ENCODE data around the gene FLNC. TPM values are rescaled to one million over a fixed set of nuclear protein-coding genes. Genes with fewer than 3 reads are reported as not detected.

The FLNC gene
- total and polyA plus RNA-seq, 9 of the 15 experiments (the other 6 are each of a cell fraction or from before 2014, with no cell fraction given), result 0.90 to 155 (median 28.8) TPM

DNA sequence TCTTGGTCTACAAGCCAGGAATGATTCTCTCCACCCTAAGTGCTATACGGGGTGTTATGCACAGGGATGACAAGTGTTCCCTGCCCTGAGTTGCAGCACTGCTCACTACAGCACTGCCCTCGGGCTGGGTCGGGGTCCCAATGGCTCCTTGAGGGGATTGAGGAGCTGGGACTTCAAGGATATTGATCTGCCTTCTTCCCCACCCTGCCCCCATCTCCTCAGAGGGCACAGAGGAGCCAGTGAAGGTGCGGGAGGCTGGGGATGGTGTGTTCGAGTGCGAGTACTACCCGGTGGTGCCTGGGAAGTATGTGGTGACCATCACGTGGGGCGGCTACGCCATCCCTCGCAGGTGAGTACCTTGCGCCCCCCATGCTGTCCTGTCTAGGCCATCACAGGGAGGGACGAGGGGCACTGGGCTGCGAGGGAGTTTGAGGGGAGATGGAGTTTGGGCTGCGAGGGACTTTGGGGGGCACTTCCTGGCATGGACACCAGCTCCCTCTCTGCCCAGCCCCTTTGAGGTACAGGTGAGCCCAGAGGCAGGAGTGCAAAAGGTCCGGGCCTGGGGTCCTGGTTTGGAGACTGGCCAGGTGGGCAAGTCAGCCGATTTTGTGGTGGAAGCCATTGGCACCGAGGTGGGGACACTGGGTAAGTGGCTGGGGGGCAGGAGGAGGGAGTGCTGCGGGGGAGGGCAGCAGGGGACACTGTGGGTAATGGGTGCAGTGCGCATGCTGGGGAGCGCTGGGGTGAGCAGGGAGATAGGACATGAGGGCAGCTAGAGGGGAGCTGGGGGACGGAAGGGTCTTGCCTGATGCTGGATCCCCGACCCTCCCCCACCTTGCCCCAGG lies 10.3 kb downstream of the FLNC start:
- Histone ChIP-seq H3K4me3 (no peak overlapping the region), H2AFZ (ENCODE audit: low read depth, low read length) (no peak overlapping the region), H3K4me2 (ENCODE audit: insufficient read depth, low read length) (no peak overlapping the region), H3K9me1 (ENCODE audit: control insufficient read depth, insufficient read depth, low read length) (peaks cover 10% of the 10 kb centered on the region), H3K4me1 (replicated peaks in 1 of 2; ENCODE audit: control insufficient read depth in 2 of 2, insufficient read depth in 2 of 2, low read length in 2 of 2) (peaks cover 0 to 56% of the 10 kb centered on the region in 2 experiments; a peak in 2 of 5 replicates), H3K36me3 (ENCODE audit: control insufficient read depth, insufficient read depth, low read length) (peaks cover 100% of the 10 kb centered on the region; the same call in 2 of the 3 replicates), H3K27ac (ENCODE audit: extremely low read depth, low read depth, low read length) (no peak overlapping the region), H3K79me2 (ENCODE audit: control insufficient read depth, insufficient read depth, low read length) (no peaks in the 10 kb centered on the region), H3K9ac (ENCODE audit: insufficient read depth in 1 of 2, low read depth in 2 of 2, low read length in 2 of 2) (peak overlapping the region in 1 of 2 experiments; percentile 8; a peak in 1 of 4 replicates), H4K20me1 (replicated peaks; ENCODE audit: control insufficient read depth, insufficient read depth, low read length) (peaks cover 25% of the 10 kb centered on the region), H3K9me3 (replicated peaks; ENCODE audit: control insufficient read depth, insufficient read depth, low read depth, low read length) (no peaks in the 10 kb centered on the region), H3K27me3 (ENCODE audit: control insufficient read depth in 2 of 2, insufficient read depth in 2 of 2, low read length in 2 of 2) (no peaks in the 10 kb centered on the region)
- FAIRE-seq (no peak), DNase-seq (ENCODE audit: extremely low read depth in 1 of 4, low spot score in 3 of 4) (no peak), ATAC-seq (no peak)
- intact Hi-C loops (cut with micrococcal nuclease), result no loop called here
- ChIA-PET CTCF (ENCODE audit: low intra/inter-chr PET ratio) (interaction anchor here (1.1 kb wide), 1 partner anchor 40 kb away, joined by 8 read pairs; no protein-coding TSS in a partner anchor), POLR2A (interaction anchor here (0.5 to 4.0 kb wide), 7 partner anchors 8 to 145 kb away, joined by 3 to 31 read pairs (median 3); no protein-coding TSS in a partner anchor)
- TF ChIP-seq RBFOX2 (IDR thresholded peaks at IDR 0.05; ENCODE audit: low read depth, low read length) (peak; percentile 67), ZNF766 (CRISPR knock-in tag; conservative IDR thresholded peaks at IDR 0.05) (no peak), NFATC3 (IDR thresholded peaks at IDR 0.05) (no peak), POLR2AphosphoS5 (IDR thresholded peaks at IDR 0.05; ENCODE audit: control insufficient read depth, insufficient read depth, low read depth, low read length) (peak; percentile 7; the same call in 1 of the 2 replicates), HMGN3 (IDR thresholded peaks at IDR 0.05; ENCODE audit: borderline replicate concordance, extremely low read depth, insufficient read length, low read depth, low read length) (no peak), ZNF212 (CRISPR knock-in tag; IDR thresholded peaks at IDR 0.05) (no peak), TCF7 (IDR thresholded peaks at IDR 0.05; ENCODE audit: borderline replicate concordance) (no peak), CREM (IDR thresholded peaks at IDR 0.05; ENCODE audit: low read depth) (no peak)
- TF ChIP-seq, protein P1, sequence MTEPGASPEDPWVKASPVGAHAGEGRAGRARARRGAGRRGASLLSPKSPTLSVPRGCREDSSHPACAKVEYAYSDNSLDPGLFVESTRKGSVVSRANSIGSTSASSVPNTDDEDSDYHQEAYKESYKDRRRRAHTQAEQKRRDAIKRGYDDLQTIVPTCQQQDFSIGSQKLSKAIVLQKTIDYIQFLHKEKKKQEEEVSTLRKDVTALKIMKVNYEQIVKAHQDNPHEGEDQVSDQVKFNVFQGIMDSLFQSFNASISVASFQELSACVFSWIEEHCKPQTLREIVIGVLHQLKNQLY (CRISPR knock-in tag; conservative IDR thresholded peaks at IDR 0.05), result no peak
- TF ChIP-seq, protein P2, sequence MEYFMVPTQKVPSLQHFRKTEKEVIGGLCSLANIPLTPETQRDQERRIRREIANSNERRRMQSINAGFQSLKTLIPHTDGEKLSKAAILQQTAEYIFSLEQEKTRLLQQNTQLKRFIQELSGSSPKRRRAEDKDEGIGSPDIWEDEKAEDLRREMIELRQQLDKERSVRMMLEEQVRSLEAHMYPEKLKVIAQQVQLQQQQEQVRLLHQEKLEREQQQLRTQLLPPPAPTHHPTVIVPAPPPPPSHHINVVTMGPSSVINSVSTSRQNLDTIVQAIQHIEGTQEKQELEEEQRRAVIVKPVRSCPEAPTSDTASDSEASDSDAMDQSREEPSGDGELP (CRISPR knock-in tag; IDR thresholded peaks at IDR 0.05; ENCODE audit: borderline replicate concordance), result 0 out of 2 replicates have a peak, but pooled peaks have one; percentile 7
- TF ChIP-seq, protein P3, sequence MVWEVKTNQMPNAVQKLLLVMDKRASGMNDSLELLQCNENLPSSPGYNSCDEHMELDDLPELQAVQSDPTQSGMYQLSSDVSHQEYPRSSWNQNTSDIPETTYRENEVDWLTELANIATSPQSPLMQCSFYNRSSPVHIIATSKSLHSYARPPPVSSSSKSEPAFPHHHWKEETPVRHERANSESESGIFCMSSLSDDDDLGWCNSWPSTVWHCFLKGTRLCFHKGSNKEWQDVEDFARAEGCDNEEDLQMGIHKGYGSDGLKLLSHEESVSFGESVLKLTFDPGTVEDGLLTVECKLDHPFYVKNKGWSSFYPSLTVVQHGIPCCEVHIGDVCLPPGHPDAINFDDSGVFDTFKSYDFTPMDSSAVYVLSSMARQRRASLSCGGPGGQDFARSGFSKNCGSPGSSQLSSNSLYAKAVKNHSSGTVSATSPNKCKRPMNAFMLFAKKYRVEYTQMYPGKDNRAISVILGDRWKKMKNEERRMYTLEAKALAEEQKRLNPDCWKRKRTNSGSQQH (CRISPR knock-in tag; IDR thresholded peaks at IDR 0.05), result no peak
- TF ChIP-seq, protein P4, sequence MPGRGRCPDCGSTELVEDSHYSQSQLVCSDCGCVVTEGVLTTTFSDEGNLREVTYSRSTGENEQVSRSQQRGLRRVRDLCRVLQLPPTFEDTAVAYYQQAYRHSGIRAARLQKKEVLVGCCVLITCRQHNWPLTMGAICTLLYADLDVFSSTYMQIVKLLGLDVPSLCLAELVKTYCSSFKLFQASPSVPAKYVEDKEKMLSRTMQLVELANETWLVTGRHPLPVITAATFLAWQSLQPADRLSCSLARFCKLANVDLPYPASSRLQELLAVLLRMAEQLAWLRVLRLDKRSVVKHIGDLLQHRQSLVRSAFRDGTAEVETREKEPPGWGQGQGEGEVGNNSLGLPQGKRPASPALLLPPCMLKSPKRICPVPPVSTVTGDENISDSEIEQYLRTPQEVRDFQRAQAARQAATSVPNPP (IDR thresholded peaks at IDR 0.05; ENCODE audit: borderline replicate concordance, insufficient read depth, insufficient read length), result no peak
- TF ChIP-seq, protein P5, sequence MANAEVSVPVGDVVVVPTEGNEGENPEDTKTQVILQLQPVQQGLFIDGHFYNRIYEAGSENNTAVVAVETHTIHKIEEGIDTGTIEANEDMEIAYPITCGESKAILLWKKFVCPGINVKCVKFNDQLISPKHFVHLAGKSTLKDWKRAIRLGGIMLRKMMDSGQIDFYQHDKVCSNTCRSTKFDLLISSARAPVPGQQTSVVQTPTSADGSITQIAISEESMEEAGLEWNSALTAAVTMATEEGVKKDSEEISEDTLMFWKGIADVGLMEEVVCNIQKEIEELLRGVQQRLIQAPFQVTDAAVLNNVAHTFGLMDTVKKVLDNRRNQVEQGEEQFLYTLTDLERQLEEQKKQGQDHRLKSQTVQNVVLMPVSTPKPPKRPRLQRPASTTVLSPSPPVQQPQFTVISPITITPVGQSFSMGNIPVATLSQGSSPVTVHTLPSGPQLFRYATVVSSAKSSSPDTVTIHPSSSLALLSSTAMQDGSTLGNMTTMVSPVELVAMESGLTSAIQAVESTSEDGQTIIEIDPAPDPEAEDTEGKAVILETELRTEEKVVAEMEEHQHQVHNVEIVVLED (CRISPR knock-in tag; IDR thresholded peaks at IDR 0.05), result no peak
- in situ Hi-C loops (cut with MboI), result no loop called here
- WGBS (ENCODE audit: insufficient coverage, low coverage, missing lambda C conversion rate), result 93% methylated on average over 18 of the region's 23 CpGs
- TSS peak; percentile 16 for BruUV-seq (replicated peaks)
